Measurements from ENCODE around the gene SYNE1.

DNA sequence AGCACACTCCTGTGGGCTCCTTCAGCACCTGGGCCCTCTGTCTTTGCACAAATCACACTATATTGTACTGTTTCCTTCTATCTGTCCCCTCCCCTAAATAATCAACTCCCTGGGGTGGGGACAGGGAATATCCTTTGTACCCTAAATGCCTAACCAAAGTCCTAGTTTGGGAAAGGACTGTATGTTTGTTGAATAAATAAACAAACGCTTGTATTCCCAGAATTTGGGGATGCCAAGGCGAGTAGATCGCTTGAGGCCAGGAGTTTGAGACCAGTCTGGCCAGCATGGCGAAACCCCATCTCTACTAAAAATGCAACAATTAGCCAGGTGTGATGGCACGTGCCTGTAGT is 322.7 kb downstream of the SYNE1 start:
- TF ChIP-seq, protein P1, sequence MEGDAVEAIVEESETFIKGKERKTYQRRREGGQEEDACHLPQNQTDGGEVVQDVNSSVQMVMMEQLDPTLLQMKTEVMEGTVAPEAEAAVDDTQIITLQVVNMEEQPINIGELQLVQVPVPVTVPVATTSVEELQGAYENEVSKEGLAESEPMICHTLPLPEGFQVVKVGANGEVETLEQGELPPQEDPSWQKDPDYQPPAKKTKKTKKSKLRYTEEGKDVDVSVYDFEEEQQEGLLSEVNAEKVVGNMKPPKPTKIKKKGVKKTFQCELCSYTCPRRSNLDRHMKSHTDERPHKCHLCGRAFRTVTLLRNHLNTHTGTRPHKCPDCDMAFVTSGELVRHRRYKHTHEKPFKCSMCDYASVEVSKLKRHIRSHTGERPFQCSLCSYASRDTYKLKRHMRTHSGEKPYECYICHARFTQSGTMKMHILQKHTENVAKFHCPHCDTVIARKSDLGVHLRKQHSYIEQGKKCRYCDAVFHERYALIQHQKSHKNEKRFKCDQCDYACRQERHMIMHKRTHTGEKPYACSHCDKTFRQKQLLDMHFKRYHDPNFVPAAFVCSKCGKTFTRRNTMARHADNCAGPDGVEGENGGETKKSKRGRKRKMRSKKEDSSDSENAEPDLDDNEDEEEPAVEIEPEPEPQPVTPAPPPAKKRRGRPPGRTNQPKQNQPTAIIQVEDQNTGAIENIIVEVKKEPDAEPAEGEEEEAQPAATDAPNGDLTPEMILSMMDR (IDR thresholded peaks at IDR 0.05), result no peak
- TF ChIP-seq POLR2A (IDR thresholded peaks at IDR 0.05), result no peak

All from heart left ventricle (tissue), 13 donors.